ENCODE results near the gene DSC2.

DNA sequence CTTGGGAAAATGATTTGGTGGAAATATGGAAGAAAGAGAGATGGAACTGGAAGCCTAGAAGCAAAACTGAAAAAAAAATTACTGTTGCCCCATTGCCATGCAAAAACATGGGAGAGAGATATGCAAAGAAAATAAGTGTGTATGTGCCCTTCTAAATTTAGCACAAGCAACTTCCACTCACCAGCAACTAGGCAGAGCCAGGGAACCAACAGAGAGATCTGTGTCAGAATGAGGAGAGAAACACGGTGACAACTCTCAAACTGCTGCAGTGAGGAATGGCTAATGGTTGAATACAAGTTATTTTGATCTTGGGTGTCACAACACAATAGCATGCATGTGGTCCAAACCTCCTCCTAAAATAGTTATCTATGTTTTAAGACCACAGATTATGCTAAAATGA, 10.9 kb downstream of the DSC2 start:
- TF ChIP-seq, protein P1, sequence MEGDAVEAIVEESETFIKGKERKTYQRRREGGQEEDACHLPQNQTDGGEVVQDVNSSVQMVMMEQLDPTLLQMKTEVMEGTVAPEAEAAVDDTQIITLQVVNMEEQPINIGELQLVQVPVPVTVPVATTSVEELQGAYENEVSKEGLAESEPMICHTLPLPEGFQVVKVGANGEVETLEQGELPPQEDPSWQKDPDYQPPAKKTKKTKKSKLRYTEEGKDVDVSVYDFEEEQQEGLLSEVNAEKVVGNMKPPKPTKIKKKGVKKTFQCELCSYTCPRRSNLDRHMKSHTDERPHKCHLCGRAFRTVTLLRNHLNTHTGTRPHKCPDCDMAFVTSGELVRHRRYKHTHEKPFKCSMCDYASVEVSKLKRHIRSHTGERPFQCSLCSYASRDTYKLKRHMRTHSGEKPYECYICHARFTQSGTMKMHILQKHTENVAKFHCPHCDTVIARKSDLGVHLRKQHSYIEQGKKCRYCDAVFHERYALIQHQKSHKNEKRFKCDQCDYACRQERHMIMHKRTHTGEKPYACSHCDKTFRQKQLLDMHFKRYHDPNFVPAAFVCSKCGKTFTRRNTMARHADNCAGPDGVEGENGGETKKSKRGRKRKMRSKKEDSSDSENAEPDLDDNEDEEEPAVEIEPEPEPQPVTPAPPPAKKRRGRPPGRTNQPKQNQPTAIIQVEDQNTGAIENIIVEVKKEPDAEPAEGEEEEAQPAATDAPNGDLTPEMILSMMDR (IDR thresholded peaks at IDR 0.05) = no peak
- TF ChIP-seq POLR2A (IDR thresholded peaks at IDR 0.05) = no peak

All from uterus (tissue), 2 donors.